Gastroesophageal sphincter (tissue), 4 donors: ENCODE results near the gene C14orf180. TPM values are rescaled to one million over a fixed set of nuclear protein-coding genes. Genes with fewer than 3 reads are reported as not detected.
"Not testable (repeated sequence)": the region's sequence is repeated elsewhere in the genome, so short reads cannot be mapped to it uniquely, and the experiment has no call there.

Experiments used
- ATAC-seq: fragments of 150-250 bp; one replicate; pipeline ENCODE4 v1.9.1; 2016; ENCODE audit warnings: mild to moderate bottlenecking, moderate library complexity
- H3K27ac ChIP-seq, 4 donors: fragments of 200-600 bp; sonication (generic) in 3 of 4; 1 replicate in 3 of 4; 2 replicates in 1 of 4; pipeline ENCODE4 v1.5.1; 2016 to 2019
- H3K27me3 ChIP-seq: fragments of 200-600 bp; sonication (generic); one replicate; pipeline ENCODE4 v1.5.1; 2019
- H3K36me3 ChIP-seq, 2 donors: fragments of 200-600 bp; sonication (generic); one replicate each; pipeline ENCODE4 v1.5.1; 2019; ENCODE audit warnings: control low read depth in 1 of 2
- H3K4me1 ChIP-seq, 3 donors: fragments of 200-600 bp; sonication (generic); 1 replicate in 2 of 3; 2 replicates in 1 of 3; pipeline ENCODE4 v1.5.1; 2016 to 2019; ENCODE audit warnings: control low read depth in 2 of 3
- H3K4me3 ChIP-seq, 2 donors: fragments of 200-600 bp; sonication (generic); one replicate each; pipeline ENCODE4 v1.5.1; 2019; ENCODE audit warnings: mild to moderate bottlenecking in 1 of 2, moderate library complexity in 1 of 2
- H3K9me3 ChIP-seq, 3 donors: fragments of 200-600 bp; sonication (generic); one replicate each; pipeline ENCODE4 v1.5.1; 2017 to 2019; ENCODE audit warnings: control low read depth in 2 of 3
- CTCF ChIP-seq, 4 experiments: fragments of 200-600 bp in 2 of 4; fragments of 450-650 bp in 2 of 4; sonication (generic) in 1 of 4; IDR thresholded peaks; one replicate each; pipeline ENCODE4 v1.5.1; 2017 to 2019; ENCODE audit warnings: antibody characterized with exemption in 4 of 4, mild to moderate bottlenecking in 2 of 4, moderate library complexity in 2 of 4
- EP300 ChIP-seq: sonication (generic); formaldehyde crosslinking; IDR thresholded peaks from one replicate; pipeline ENCODE4 v1.6.1; 2017; ENCODE audit warnings: antibody characterized with exemption, mild to moderate bottlenecking
- POLR2A ChIP-seq, 2 donors: fragments of 450-650 bp; IDR thresholded peaks; one replicate each; pipeline ENCODE4 v1.6.1; 2017; ENCODE audit warnings: antibody characterized with exemption in 2 of 2, mild to moderate bottlenecking in 2 of 2, moderate library complexity in 1 of 2
- POLR2AphosphoS5 ChIP-seq: sonication (generic); formaldehyde crosslinking; IDR thresholded peaks from one replicate; pipeline ENCODE4 v1.6.1; 2017; ENCODE audit warnings: antibody characterized with exemption
- WGBS, 2 donors: methylation state at CpG; one replicate each; pipeline ENCODE4 v1.1.5; 2018; ENCODE audit warnings: low coverage in 1 of 2; 5-methylcytosine and 5-hydroxymethylcytosine counted together
- total RNA-seq, 4 donors: library from RNA; depleted of rRNA; stranded (reverse); fragments of >200 nt; gene quantifications; one replicate each; pipeline ENCODE4 v1.1.0, GENCODE V29; 2016

C14orf180 gene
- total RNA-seq, 4 donors from 2014 or later: 0.54 to 0.78 TPM; not detected in 2

GRCh38 chr14:104634138-104634760 lies 54.7 kb downstream of the C14orf180 start:
- ATAC-seq: no peak
- Histone ChIP-seq H3K27ac (peak overlapping the region in 1 of 4 donors; percentile 38), H3K9me3 (peaks cover 0 to 6% (median 0%) of the 10 kb centered on the region in 3 donors), H3K4me3 (no peak overlapping the region), H3K4me1 (no peaks in the 10 kb centered on the region), H3K36me3 (no peaks in the 10 kb centered on the region), H3K27me3 (peaks cover 59% of the 10 kb centered on the region)
- WGBS, 2 donors: no CpG with 5 or more reads among the region's 20 CpGs
- no peak for TF ChIP-seq CTCF (IDR thresholded peaks at IDR 0.05)

DNA sequence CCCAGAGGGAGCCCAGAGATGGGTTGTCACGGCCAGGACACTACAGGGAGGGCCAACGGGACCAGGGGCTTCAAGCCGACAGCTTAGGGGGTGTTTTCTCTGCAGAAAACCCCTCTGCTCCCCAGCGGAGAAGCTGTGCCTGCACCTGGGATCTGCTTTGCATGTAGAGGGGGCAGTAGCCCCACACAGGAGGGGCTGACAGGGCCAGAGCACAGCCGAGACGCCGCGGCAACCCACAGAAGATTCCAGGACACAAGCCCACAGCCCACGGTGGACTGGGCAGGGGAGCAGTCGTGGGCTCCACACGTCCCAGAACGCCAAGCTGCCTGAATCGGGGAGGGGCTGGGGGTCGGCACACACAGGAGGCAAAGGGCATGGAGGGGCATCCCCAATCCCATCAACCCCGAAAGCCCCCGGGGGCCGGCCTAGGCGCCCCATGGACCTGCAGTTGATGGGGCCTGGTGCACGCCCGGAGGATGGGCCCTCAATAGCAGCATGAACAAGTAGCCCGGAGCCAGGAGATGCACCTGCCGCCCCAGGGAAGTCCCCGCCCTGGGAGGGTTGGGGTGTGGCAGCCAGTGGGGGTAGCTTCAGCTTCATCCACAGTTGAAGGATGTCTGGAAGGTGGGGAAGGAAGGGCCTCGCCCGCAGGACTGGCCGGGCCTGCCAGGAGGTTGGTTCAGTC lies 55.5 kb downstream of the C14orf180 start:
- Histone ChIP-seq H3K9me3 (no peaks in the 10 kb centered on the region), H3K27ac (no peak overlapping the region), H3K4me3 (no peak overlapping the region), H3K4me1 (peaks cover 0 to 3% (median 1%) of the 10 kb centered on the region in 3 donors), H3K27me3 (peaks cover 67% of the 10 kb centered on the region), H3K36me3 (no peaks in the 10 kb centered on the region)
- WGBS, 2 donors: 60% methylated on average over 3 of the region's 26 CpGs; no CpG with 5 or more reads in 1 of the 2 donors
- TF ChIP-seq POLR2AphosphoS5 (no peak), POLR2A (IDR thresholded peaks at IDR 0.05) (no peak), EP300 (no peak), CTCF (IDR thresholded peaks at IDR 0.05) (no peak)
- no peak for ATAC-seq

DNA sequence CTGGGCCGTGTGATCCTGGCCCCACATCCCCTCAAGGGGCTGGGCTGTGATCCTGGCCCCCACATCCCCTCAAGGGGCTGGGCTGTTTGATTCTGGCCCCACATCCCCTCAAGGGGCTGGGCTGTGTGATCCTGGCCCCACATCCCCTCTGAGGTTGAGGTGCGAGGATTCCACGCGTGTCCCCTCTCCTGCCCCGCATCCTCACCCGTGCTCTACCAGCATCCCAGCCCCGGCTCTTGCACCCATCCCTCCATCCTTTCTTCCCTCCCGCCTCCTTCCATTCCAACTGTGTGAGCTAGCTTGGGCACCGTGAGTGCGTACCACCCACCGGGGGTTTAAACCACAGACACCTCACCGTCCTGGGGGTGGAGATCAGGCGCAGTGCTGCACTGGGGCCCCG lies 56.2 kb downstream of the C14orf180 start:
- WGBS, 2 donors: 73 to 100% methylated on average over 1 to 3 of the region's 14 CpGs

GRCh38 chr14:104636131-104636530 lies 56.6 kb downstream of the C14orf180 start:
- no peak for TF ChIP-seq POLR2A (IDR thresholded peaks at IDR 0.05)
- no peak for TF ChIP-seq EP300
- TF ChIP-seq POLR2AphosphoS5: no peak
- TF ChIP-seq CTCF (IDR thresholded peaks at IDR 0.05): no peak
- no peak for ATAC-seq
- WGBS, 2 donors: 87 to 88% methylated on average over 5 to 7 of the region's 11 CpGs
- Histone ChIP-seq H3K27ac (no peak overlapping the region), H3K27me3 (peaks cover 78% of the 10 kb centered on the region), H3K4me3 (no peak overlapping the region), H3K36me3 (no peaks in the 10 kb centered on the region), H3K4me1 (peaks cover 0 to 5% (median 3%) of the 10 kb centered on the region in 3 donors), H3K9me3 (no peaks in the 10 kb centered on the region)

More for the DNA sequence above, 56.2 kb downstream of the C14orf180 start:
- H3K4me3 ChIP-seq: no peak overlapping the region
- H3K36me3 ChIP-seq: no peaks in the 10 kb centered on the region
- peaks cover 0 to 5% (median 3%) of the 10 kb centered on the region in 3 donors for H3K4me1 ChIP-seq
- H3K27me3 ChIP-seq: peaks cover 74% of the 10 kb centered on the region
- H3K27ac ChIP-seq: no peak overlapping the region
- no peaks in the 10 kb centered on the region for H3K9me3 ChIP-seq
- no peak for ATAC-seq
- no peak for TF ChIP-seq POLR2A (IDR thresholded peaks at IDR 0.05)
- no peak for TF ChIP-seq EP300
- no peak for TF ChIP-seq CTCF (IDR thresholded peaks at IDR 0.05)
- TF ChIP-seq POLR2AphosphoS5: no peak

DNA sequence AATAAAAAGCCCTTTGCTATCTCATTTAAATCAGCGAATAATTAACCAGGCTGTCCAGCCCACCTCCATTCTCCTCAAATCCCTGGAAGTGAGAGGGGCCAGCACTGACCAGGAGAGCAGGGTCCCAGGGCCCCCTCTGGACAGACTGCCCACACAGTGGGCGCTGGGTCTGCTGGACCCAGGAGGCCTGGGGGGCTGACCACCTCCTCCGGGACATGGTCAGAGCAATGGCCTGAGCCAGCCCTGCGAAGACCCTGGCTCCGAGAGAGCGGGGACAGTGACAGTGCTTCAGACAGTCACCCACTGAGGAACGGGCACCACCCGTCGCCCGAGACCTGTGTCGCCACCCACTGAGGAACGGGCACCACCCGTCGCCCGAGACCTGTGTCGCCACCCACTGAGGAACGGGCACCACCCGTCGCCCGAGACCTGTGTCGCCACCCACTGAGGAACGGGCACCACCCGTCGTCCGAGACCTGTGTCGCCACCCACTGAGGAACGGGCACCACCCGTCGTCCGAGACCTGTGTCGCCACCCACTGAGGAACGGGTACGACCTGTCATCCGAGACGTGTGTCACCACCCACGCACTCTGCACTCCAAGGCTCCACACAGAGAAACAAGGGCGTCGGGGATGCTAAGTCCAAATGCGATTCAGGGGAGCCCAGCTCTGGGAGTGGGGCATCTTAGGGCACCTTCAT lies 57.4 kb downstream of the C14orf180 start:
- not testable (repeated sequence) for ATAC-seq, H3K4me1 ChIP-seq, H3K27ac ChIP-seq, H3K4me3 ChIP-seq, H3K9me3 ChIP-seq, H3K36me3 ChIP-seq
- 30 to 92% methylated on average over 2 to 10 of the region's 39 CpGs for WGBS, 2 donors
- peaks cover 82% of the 10 kb centered on the region for H3K27me3 ChIP-seq
